Breast epithelium (tissue), 4 donors: ENCODE results near the gene CPA5. TPM values are rescaled to one million over a fixed set of nuclear protein-coding genes. Genes with fewer than 3 reads are reported as not detected.

Source experiments
- DNase-seq, 2 donors: peaks; one replicate each; pipeline ENCODE4 v3.0.0-alpha.2; 2019; ENCODE audit warnings: low spot score in 2 of 2
- H3K27ac ChIP-seq, 2 donors: fragments of 200-600 bp; sonication (generic) in 1 of 2; one replicate each; pipeline ENCODE4 v1.5.1; 2016 to 2019; ENCODE audit warnings: mild to moderate bottlenecking in 1 of 2
- H3K27me3 ChIP-seq, 2 donors: fragments of 200-600 bp; sonication (generic) in 1 of 2; one replicate each; pipeline versions ENCODE4 v1.5.1 to v1.6.0; 2017 to 2019; ENCODE audit warnings: control low read depth in 1 of 2, mild to moderate bottlenecking in 1 of 2
- H3K36me3 ChIP-seq: fragments of 200-600 bp; one replicate; pipeline ENCODE4 v1.5.1; 2019
- H3K4me1 ChIP-seq, 2 donors: fragments of 200-600 bp; sonication (generic); one replicate each; pipeline ENCODE4 v1.5.1; 2016 to 2019; ENCODE audit warnings: control low read depth in 1 of 2
- H3K4me3 ChIP-seq, 3 donors: fragments of 200-600 bp; sonication (generic); 1 replicate in 2 of 3; 2 replicates in 1 of 3; pipeline ENCODE4 v1.5.1; 2016 to 2019; ENCODE audit warnings: mild to moderate bottlenecking in 3 of 3, moderate library complexity in 2 of 3
- H3K9me3 ChIP-seq, 2 donors: fragments of 200-600 bp; sonication (generic) in 1 of 2; one replicate each; pipeline ENCODE4 v1.5.1; 2016 to 2019; ENCODE audit warnings: control low read depth in 1 of 2
- POLR2A ChIP-seq: fragments of 450-650 bp; IDR thresholded peaks from one replicate; pipeline ENCODE4 v1.6.1; 2016; ENCODE audit warnings: antibody characterized with exemption, mild to moderate bottlenecking, moderate library complexity
- POLR2AphosphoS5 ChIP-seq, 3 donors: sonication (generic); formaldehyde crosslinking; IDR thresholded peaks; one replicate each; pipeline ENCODE4 v1.6.1; 2017; ENCODE audit warnings: antibody characterized with exemption in 3 of 3
- intact Hi-C: fragments of 100-400 bp; cut with DNase I; formaldehyde crosslinking; loops from one replicate; pipeline ENCODE4 v1.15.1; 2023; ENCODE audit warnings: low total_unique reads
- total RNA-seq, 3 donors: library from RNA; depleted of rRNA; stranded (reverse); fragments of >200 nt; gene quantifications; one replicate each; pipeline ENCODE4 v1.1.0, GENCODE V29; 2016
- TF ChIP-seq, protein P1 (sequence below), 3 donors: fragments of 450-650 bp; IDR thresholded peaks; one replicate each; pipeline ENCODE4 v1.5.1; 2016 to 2017; ENCODE audit warnings: antibody characterized with exemption in 3 of 3, mild to moderate bottlenecking in 3 of 3, moderate library complexity in 3 of 3

The CPA5 gene
- total RNA-seq, 3 donors from 2014 or later: not detected

DNA sequence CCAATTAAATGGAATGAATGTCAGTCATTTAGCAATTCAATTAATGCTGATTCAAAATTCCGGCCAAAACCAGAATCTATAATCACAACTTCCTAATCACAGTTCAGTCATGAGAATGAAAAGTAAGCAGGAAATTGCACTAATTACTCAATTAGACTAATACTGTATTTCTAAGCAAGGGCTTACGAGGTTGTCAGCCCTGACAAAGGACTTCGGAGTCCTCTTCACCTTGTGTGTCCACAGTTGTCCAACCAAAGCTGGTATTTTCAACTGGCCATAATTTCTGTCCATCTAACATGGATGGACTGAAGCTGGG is 53.1 kb downstream of the CPA5 start:
- Histone ChIP-seq H3K36me3 (no peaks in the 10 kb centered on the region), H3K4me1 (peaks cover 0 to 8% of the 10 kb centered on the region in 2 donors), H3K9me3 (no peaks in the 10 kb centered on the region), H3K27ac (no peak overlapping the region), H3K27me3 (no peaks in the 10 kb centered on the region), H3K4me3 (no peak overlapping the region)
- TF ChIP-seq POLR2AphosphoS5 (IDR thresholded peaks at IDR 0.05) (no peak), POLR2A (no peak)
- TF ChIP-seq, protein P1, sequence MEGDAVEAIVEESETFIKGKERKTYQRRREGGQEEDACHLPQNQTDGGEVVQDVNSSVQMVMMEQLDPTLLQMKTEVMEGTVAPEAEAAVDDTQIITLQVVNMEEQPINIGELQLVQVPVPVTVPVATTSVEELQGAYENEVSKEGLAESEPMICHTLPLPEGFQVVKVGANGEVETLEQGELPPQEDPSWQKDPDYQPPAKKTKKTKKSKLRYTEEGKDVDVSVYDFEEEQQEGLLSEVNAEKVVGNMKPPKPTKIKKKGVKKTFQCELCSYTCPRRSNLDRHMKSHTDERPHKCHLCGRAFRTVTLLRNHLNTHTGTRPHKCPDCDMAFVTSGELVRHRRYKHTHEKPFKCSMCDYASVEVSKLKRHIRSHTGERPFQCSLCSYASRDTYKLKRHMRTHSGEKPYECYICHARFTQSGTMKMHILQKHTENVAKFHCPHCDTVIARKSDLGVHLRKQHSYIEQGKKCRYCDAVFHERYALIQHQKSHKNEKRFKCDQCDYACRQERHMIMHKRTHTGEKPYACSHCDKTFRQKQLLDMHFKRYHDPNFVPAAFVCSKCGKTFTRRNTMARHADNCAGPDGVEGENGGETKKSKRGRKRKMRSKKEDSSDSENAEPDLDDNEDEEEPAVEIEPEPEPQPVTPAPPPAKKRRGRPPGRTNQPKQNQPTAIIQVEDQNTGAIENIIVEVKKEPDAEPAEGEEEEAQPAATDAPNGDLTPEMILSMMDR (IDR thresholded peaks at IDR 0.05): no peak
- DNase-seq: no peak
- intact Hi-C loops: no loop called here

GRCh38 chr7:130398526-130399090 is 54.0 kb downstream of the CPA5 start:
- no peak for TF ChIP-seq POLR2A
- TF ChIP-seq POLR2AphosphoS5 (IDR thresholded peaks at IDR 0.05): no peak
- TF ChIP-seq, protein P1 (IDR thresholded peaks at IDR 0.05): no peak
- no peak for DNase-seq
- Histone ChIP-seq H3K27ac (no peak overlapping the region), H3K4me3 (no peak overlapping the region), H3K27me3 (no peaks in the 10 kb centered on the region), H3K36me3 (no peaks in the 10 kb centered on the region), H3K4me1 (peaks cover 0 to 8% of the 10 kb centered on the region in 2 donors), H3K9me3 (no peaks in the 10 kb centered on the region)
- intact Hi-C loops: no loop called here

DNA sequence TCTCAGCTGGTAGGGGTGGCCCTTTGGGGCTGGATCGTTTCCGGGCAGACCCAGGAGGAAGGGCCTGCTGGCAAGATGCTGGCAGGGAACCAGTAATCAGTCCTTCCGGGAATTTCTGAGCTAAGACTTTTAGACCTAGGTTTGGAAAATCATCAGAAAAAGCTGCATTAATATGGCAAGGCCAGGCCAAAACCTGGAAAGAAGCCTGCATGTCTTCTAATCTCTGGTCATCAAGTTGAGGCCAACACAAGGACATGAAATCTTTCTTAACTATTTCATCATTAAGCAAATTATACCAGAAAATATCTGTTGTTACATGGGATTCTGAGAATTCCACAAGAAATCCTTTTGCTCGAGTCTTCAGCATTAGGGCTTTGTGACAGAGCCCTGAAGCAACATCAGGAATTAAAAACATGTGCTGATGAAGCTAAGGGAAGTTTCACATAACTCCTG is 55.5 kb downstream of the CPA5 start:
- intact Hi-C loops: loop anchor here (5.0 kb wide), 1 partner anchor 537 kb away; no protein-coding TSS in a partner anchor
- H3K4me1 ChIP-seq: peaks cover 0 to 8% of the 10 kb centered on the region in 2 donors
- H3K4me3 ChIP-seq: no peak overlapping the region
- peak overlapping the region; percentile 23 to 76 for H3K27ac ChIP-seq
- no peaks in the 10 kb centered on the region for H3K36me3 ChIP-seq
- no peak for TF ChIP-seq POLR2A
- TF ChIP-seq POLR2AphosphoS5 (IDR thresholded peaks at IDR 0.05): peak in 2 of 3 donors; percentile 0 to 56
- no peaks in the 10 kb centered on the region for H3K27me3 ChIP-seq
- DNase-seq: no peak
- no peaks in the 10 kb centered on the region for H3K9me3 ChIP-seq

DNA sequence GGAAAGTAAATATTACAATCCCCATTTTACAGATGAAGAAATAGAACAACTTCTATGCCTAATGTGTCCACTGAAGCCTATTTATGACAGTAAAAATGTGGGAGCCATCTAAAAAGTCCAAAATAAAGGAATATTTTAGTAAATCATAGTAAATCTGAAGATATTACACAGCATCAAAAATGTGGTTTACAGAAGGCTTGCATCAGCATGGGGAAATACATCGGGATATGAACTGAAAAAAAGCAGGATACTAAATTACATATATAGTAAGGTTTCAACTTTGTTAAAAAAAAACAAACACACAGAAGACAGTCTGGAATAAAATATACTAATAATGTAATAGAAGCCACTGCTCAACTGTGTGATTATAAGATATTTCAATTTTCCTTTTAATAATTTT is 56.5 kb downstream of the CPA5 start:
- intact Hi-C loops: loop anchor here (5.0 kb wide), 1 partner anchor 536 kb away; no protein-coding TSS in a partner anchor
- TF ChIP-seq POLR2A (no peak), POLR2AphosphoS5 (IDR thresholded peaks at IDR 0.05) (no peak)
- TF ChIP-seq, protein P1 (IDR thresholded peaks at IDR 0.05): no peak
- Histone ChIP-seq H3K36me3 (no peaks in the 10 kb centered on the region), H3K27ac (peak overlapping the region; percentile 23 to 76), H3K9me3 (no peaks in the 10 kb centered on the region), H3K27me3 (no peaks in the 10 kb centered on the region), H3K4me3 (no peak overlapping the region), H3K4me1 (peaks cover 0 to 8% of the 10 kb centered on the region in 2 donors)
- DNase-seq: no peak

GRCh38 chr7:130401578-130401977 is 57.0 kb downstream of the CPA5 start:
- H3K36me3 ChIP-seq: no peaks in the 10 kb centered on the region
- H3K4me3 ChIP-seq: no peak overlapping the region
- H3K27me3 ChIP-seq: no peaks in the 10 kb centered on the region
- DNase-seq: no peak
- peaks cover 0 to 8% of the 10 kb centered on the region in 2 donors for H3K4me1 ChIP-seq
- intact Hi-C loops: loop anchor here (5.0 kb wide), 1 partner anchor 536 kb away; no protein-coding TSS in a partner anchor
- no peak for TF ChIP-seq POLR2AphosphoS5 (IDR thresholded peaks at IDR 0.05)
- TF ChIP-seq, protein P1 (IDR thresholded peaks at IDR 0.05): no peak
- TF ChIP-seq POLR2A: no peak
- no peak overlapping the region for H3K27ac ChIP-seq
- no peaks in the 10 kb centered on the region for H3K9me3 ChIP-seq
